Stromal cell of bone marrow (primary cell): Measurements from ENCODE around the gene SELENOW.
"Not testable (repeated sequence)": the region's sequence is repeated elsewhere in the genome, so short reads cannot be mapped to it uniquely, and the experiment has no call there.

Experiments
- DNase-seq: peaks from one replicate; pipeline ENCODE4 v3.0.0-alpha.2; 2012; ENCODE audit warnings: low read depth

Gene SELENOW

DNA sequence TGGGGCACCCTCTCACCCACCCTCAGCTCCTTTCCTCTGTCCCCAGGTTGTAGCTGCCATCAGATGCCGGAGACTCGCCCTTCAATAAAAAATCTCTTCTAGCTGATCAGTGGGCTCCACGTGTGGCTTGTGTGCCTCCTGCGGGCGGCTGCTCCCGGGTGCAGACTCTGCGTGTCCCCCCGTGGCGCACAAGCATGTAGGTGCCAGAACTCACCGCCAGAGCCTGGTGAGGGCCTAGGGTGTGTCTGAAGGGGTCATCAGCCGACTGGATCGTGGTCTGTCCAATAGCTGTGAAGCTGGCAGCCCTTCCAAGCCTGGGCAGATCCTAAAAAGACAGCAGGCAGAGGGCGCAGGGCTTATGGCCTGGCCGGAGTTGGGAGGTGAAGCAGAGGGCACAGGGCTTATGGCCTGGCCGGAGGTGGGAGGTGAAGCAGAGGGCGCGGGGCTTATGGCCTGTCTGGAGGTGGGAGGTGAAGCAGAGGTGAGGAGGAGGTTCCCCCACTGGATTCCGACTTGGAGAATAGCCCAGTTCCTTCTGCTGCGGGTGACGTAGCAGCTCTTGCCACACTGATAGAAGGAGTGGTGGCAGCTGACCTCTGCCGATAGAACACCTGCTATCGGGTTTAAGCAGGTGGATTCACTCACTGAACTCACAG lies 21.4 kb upstream of the SELENOW start:
- DNase-seq = no peak

- DNase-seq = no peak
Measured at GRCh38 chr19:47757617-47758442, 20.7 kb upstream of the SELENOW start.

DNA sequence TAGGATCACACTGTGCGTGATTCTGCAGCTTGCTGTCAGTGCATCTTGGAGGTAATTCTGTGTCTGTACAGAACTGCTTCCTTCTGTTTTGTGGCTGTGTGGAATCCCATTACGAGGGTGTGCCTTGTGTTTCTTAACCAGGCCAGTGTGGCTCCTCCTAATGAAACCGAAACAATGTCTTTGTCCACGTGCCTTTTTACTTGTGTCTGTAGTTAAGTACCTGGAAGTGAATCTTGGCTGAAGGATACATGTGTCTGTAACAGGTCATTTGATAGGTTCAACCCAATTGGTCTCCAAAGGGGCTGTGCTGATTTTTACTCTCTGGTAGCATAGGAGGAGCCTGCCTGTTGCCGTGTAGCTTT lies 20.1 kb upstream of the SELENOW start:
- no peak for DNase-seq

- no peak for DNase-seq
Measured at GRCh38 chr19:47760632-47760999, 17.9 kb upstream of the SELENOW start.

- no peak for DNase-seq
Measured at GRCh38 chr19:47761566-47761965, 16.9 kb upstream of the SELENOW start.

DNA sequence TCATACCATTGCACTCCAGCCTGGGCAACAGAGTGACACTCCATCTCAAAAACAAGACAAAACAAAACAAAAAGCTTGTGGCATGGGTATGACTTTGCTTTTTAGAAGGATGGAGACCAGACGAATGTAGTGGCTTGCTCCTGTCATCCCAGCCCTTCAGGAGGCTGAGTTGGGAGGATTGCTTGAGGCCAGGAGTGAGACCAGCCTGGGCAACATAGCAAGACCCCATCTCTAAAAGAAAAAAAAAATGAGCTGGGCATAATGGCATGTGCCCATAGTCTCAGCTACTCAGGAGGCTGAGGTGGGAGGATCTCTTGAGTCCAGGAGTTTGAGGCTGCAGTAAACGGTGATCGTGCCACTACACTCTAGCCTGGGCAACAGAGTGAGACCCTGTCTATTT lies 16.4 kb upstream of the SELENOW start:
- no peak for DNase-seq

DNA sequence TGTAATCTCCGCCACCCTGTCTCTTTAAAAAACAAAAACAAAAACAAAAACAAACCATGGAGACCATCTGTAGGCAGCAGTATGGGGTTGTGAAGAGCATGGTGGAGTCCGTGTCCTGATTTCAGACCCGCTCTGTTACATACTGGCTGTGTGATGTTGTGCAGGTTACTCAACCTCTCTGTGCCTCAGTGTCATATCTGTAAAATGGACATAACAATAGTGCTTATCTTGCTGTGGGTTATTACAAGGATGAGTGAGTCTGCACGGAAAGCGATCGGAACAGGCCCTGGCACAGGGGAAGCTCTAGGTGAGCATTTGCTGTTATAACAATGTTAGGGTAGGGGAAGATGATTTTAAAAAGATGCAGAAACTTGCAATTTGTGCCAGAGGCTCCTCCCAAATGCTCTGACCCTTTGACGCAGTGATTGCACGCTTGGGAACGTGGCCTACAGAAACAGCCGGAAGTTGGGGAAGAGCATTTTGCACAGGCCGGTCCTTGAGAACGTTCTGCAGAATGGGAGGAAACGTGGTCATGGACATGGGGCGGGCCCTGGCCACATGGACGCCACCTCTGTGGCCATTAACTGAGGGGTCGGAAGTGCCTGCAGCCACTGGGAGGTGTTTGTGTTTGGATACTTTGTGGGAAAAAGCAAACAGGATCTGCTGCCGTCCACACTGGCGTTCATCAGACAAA lies 15.7 kb upstream of the SELENOW start:
- DNase-seq = no peak

- DNase-seq = not testable (repeated sequence)
Measured at GRCh38 chr19:47764705-47765104, 13.8 kb upstream of the SELENOW start.

- no peak for DNase-seq
Measured at GRCh38 chr19:47765523-47766358, 12.8 kb upstream of the SELENOW start.

GRCh38 chr19:47766359-47766620 lies 12.2 kb upstream of the SELENOW start:
- no peak for DNase-seq

GRCh38 chr19:47766670-47767069 lies 11.8 kb upstream of the SELENOW start:
- DNase-seq = no peak

DNA sequence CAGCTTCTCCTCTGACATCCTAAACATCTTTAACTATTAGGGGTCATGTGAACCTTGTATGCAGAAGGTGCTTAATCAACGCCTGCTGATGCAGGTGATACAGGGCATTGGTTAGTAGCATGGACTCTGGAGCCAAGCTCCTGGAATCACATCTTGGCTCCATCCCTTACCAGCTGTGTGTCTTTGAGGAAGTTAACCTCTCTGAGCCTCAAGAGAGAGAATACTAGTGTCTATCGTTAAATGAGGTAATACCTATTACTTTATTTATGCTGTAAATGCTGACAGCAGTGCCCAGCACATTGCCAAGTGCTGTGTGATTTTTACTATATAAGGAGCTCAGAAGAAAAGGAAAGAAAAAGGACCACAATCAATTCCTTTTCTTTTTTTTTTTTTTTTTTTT lies 11.2 kb upstream of the SELENOW start:
- DNase-seq = no peak

- no peak for DNase-seq
Measured at GRCh38 chr19:47768604-47769003, 9.9 kb upstream of the SELENOW start.

- DNase-seq = no peak
Measured at GRCh38 chr19:47769534-47769933, 9.0 kb upstream of the SELENOW start.

- DNase-seq = not testable (repeated sequence)
Measured at GRCh38 chr19:47771291-47771690, 7.2 kb upstream of the SELENOW start.

GRCh38 chr19:47776568-47776967 lies 1.9 kb upstream of the SELENOW start:
- no peak for DNase-seq

GRCh38 chr19:47777245-47778048 lies 1.1 kb upstream of the SELENOW start:
- DNase-seq = not testable (repeated sequence)

- DNase-seq = no peak
Measured at GRCh38 chr19:47778954-47779351, 450 bp downstream of the SELENOW start.

DNA sequence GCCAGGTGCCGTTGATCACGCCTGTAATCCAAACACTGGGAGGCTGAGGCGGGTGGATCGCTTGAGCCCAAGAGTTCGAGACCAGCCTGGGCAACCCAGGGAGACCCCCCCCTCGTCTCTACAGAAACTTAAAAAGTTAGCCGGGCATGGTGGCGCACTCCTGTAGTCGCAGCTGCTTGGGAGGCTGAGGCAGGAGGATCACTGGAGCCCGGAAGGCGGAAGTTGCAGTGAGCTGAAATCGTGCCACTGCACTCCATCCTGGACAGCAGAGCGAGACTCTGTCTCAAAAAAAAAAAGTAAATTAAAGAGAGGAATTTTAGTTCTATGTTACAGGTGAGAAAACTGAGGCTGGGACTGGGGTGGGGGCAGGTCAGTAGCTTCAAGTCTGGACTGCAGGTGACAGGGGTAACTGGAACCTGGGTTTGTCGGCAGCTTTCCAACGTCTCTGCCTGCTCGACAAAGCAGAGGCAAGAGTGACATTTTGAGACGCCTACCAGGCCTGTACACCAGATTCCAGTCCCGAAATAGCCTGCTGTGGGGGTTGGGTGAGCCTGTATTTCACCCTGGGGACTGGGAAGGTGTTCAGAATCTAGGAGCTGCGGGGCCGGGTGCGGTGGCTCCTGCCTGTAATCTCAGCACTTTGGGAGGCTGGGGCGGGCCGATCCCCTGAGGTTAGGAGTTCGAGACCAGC lies 1.2 kb downstream of the SELENOW start:
- DNase-seq = no peak

DNA sequence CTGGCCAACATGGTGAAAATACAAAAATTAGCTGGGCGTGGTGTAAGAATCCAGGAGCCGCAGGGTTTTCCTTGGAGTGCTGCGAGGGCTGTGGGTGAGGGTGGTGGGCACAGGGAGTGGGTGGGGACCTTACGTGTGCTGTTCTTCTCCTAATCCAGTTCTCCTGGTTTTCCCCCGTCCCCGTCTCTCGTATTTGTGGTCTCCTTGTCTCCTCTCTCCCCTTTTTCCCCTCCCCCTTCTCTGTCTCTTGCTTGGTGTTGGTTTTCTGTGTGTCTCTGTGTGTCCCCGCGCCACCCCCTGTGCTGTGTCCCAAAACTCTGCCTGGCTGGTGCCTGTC lies 1.7 kb downstream of the SELENOW start:
- DNase-seq = no peak

DNA sequence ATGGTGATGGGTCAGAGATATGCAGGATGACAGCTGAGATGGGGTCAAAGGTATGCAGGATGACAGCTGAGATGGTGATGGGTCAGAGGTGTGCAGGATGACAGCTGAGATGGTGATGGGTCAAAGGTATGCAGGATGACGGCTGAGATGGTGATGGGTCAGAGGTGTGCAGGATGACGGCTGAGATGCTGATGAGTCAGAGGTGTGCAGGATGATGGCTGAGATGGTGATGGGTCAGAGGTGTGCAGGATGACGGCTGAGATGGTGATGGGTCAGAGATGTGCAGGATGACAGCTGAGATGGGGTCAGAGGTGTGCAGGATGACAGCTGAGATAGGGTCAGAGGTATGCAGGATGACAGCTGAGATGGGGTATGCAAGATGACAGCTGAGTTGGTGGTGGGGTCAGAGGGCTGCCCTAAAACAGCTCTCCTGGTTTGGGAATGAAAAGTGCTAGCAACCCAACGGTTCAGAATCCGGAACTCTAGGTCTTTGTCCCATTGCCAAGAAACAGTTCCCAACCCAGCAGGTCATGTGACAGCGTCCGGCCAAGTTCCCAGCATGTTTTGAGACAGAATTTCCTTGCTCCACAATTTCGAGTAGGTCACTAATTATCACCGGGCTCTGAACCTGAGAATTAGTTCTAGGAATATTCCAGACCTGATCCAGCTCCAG lies 3.2 kb downstream of the SELENOW start:
- DNase-seq = no peak
